HEK293T (cell line): ENCODE data around the gene CABP2.

ENCODE experiments used
- BHLHE40 ChIP-seq: fragments of 450-650 bp; IDR thresholded peaks from 2 replicates; pipeline ENCODE4 v1.6.1; 2016; ENCODE audit warnings: mild to moderate bottlenecking, moderate library complexity, borderline replicate concordance
- FOXA1 ChIP-seq: fragments of 450-650 bp; IDR thresholded peaks from 2 replicates; pipeline ENCODE4 v1.6.1; 2016; ENCODE audit warnings: mild to moderate bottlenecking
- FOXK2 ChIP-seq: fragments of 450-650 bp; IDR thresholded peaks from 2 replicates; pipeline ENCODE4 v1.6.1; 2016; ENCODE audit warnings: mild to moderate bottlenecking
- FOXM1 ChIP-seq: fragments of 450-650 bp; IDR thresholded peaks from 2 replicates; pipeline ENCODE4 v1.6.1; 2017; ENCODE audit warnings: mild to moderate bottlenecking, borderline replicate concordance
- NFRKB ChIP-seq: fragments of 450-650 bp; IDR thresholded peaks from 2 replicates; pipeline ENCODE4 v1.6.1; 2016; ENCODE audit warnings: mild to moderate bottlenecking, moderate library complexity
- SP1 ChIP-seq: fragments of 450-650 bp; IDR thresholded peaks from 2 replicates; pipeline ENCODE4 v1.6.1; 2017
- TARDBP ChIP-seq: fragments of 450-650 bp; IDR thresholded peaks from 2 replicates; pipeline ENCODE4 v1.6.1; 2016

- TF ChIP-seq FOXM1 (no peak), NFRKB (no peak), FOXA1 (no peak), FOXK2 (no peak), SP1 (no peak), BHLHE40 (no peak), TARDBP (no peak)
Measured at GRCh38 chr11:67489203-67489884, 33.9 kb downstream of the CABP2 start.
